ENCODE results near the gene GSPT1.

The GSPT1 gene

DNA sequence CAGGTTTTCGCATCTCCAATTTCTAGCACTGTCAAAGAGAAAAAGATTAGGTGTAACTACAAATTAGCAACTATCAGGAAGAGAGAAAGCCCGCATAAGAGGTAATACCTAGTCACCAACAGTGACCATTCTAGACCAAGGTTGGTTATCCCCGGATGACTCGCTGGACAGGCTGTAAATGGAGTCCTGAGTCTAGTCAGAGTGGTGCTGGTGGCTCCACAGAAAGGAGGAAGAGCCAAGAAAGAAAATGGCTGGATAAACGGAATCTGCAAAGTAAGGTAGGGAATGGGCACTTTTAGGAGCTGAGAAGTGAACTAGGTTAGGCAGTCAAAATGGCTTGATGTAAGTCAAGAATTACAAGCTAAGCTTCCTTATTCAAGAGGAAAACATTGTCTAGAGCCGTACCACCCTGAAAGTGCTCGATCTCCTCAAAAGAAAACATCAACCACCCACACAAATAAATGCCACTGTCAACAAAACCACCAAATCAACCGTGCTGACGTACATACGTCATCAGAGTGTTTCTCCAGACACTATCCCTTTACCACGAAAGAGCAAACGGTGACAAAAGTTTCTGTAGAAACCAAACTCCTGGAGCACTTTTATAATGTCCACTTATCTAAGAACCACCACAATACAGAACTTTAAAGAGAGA lies 2.2 kb downstream of the GSPT1 start:
- DNase-seq (ENCODE audit: low spot score) = peak; percentile 51

GRCh38 chr16:11909653-11910545 lies 5.9 kb downstream of the GSPT1 start:
- DNase-seq (ENCODE audit: low spot score) = no peak

DNA sequence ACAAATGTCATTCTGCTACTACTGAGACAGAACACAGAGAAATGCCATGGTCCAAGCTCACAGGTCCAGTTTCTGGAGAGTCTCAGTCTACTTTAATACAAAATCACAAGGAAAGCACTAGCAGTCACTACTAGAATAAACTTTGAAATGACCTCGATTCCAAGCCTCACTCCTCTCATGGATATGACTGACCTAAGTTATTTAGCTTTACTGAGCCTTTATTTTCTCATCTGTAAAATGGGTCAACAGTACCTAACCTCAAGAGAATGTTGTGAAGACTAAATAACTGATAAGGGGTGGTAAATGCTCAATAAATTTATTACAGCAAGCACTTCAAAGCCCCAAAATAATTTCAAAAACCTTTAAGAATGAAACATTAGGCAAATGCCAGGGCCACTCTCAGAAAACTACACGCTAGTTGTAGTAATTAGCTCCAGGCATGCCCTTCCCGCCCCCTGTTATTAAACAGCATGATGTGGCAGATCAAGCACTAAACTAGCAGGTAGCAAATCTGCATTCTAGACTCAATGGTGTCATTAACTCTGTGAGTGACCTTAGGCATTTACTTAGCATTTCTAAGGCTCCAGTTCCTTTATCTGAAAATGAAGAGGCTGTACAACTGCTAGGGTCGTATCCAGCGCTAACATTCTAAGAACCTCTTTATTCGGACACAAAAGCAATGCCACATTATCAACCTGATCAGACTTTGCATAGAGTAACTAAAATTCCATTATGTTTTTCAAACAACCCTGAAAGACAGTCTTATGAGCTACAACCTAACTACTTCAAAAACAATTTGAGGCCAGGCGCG lies 8.4 kb downstream of the GSPT1 start:
- no peak for DNase-seq (ENCODE audit: low spot score)

DNA sequence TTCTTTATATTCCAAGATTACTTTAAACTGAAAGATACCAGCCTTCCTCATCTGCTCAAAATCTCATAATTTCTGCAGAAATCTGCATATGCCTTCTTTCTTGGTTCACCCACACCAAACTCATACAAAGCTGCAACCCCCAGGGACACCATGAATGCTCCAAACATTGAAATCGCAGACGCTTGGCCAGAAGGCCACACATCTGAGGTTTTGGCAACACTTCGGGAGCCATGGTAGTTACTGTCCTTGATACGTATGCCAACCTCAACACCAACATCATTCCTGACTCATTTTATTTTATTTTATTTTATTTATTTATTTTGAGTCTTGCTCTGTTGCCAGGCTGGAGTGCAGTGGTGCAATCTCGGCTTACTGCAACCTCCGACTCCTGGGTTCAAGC lies 11.8 kb downstream of the GSPT1 start:
- DNase-seq (ENCODE audit: low spot score) = no peak

DNA sequence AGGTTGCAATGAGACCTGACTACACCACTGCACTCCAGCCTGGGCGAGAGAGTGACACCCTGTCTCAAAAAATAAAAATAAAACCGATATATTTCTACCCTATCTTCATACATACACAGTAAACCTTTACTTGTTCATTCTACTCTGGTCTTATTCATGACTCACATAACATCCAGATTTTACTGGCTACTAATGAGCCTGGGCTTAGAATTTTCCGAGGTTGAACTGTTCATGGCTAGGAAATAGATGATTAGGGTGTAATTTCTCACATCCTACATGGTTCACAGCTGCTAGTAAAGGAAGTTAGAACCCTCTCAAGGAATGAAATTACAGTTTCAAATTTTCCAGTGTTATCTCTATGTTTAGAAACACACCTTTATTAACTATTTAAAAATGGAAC lies 14.7 kb downstream of the GSPT1 start:
- peak; percentile 48 for DNase-seq (ENCODE audit: low spot score)

DNA sequence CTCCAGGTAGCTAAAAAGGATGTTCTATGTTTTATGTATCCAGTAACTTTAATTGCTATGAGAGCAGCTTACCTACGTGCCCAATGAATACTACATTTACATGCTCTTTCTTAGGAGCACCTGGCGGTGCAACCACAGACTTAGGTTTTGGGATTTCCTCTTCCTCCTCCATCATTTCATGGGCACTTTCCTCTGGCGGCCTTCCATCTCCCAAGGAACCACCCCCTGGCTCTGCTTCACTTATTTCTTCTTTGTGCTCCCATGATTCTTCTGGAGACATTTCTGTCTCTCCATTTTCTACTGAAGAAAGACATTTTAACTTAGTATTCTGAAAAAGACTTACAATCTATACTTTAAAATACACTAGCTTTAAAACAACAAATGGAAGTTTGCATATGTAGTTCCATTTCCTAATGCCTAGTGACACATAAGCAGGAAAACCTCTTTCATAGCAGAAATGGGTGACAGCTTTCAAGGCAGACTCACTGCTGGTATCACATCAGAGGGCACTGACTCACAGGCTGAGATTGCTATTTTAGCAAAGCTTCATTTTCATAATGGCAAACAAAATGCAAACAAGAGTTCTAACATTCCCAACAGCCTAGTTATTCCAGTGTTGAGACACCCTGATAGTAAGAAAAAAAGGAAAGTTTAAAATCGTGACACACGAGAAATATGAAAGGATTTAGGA lies 19.1 kb downstream of the GSPT1 start:
- DNase-seq (ENCODE audit: low spot score) = peak; percentile 81

DNA sequence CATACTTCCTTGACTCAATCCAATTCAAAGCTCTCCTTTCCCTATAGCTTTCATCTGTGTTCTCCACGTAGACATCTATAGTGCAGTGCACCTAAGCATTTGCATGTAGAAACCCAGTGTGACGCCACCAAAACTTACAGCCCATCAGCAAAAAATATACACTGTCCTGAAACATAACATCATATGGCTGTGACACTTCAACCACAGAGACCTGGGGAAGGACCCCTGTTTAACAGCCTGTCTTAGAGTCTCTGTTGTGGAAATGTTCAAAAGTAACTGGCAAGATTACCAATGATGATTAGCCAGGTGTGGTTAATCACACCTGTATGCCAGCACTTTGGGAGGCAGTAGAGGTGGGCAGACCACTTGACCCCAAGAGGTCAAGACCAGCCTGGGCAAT lies 22.2 kb downstream of the GSPT1 start:
- DNase-seq (ENCODE audit: low spot score) = no peak

DNA sequence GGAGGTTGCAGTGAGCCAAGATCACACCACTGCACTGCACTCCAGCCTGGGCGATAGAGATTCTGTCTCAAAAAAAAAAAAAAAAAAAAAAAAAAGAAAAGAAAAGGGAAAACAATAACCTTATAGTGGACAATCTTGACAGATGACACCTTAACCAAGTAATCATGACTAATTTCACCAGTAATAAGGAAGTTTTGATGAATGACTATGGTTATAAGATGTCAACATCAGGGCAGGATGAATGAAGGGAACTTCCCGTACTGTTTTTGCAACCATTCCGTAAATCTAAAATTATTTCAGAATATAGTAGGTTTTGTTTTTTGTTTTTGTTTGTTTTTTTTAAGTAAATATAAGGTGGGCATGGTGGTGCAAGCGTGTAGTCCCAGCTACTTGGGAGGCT lies 23.0 kb downstream of the GSPT1 start:
- no peak for DNase-seq (ENCODE audit: low spot score)

DNA sequence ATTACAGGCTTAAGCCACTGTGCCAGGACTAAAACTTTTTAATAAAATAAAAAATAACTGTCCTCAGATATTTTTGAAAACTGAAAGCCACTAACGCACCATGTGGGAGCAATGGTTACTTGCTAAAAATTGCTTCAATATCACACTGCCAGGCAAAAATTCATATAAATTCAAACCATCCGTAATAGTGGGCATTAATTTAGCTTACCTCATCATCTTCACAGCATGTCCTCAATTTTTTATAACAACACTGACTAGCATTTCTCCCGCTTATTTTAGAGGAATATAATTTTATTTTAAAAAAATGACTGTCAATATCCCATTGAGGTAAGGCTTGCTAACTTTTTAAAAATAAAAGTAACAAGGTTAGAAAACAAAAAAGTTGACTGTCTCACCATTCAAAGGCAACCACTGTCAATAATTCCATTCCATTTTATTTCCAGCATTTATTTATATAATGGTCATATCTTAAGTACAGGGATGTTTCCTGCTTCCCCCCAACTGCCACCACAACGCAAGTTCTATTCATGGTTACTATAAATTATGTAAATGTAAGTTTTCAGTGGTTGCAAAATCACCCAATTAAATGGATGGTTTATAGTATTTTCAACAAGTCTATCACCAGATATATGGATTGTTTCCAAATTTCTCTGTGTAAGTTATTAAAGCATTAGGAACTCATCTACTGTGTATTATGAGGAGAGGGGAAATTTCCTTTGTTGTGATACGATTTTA lies 25.4 kb downstream of the GSPT1 start:
- no peak for DNase-seq (ENCODE audit: low spot score)

- DNase-seq (ENCODE audit: low spot score) = no peak
Observed at GRCh38 chr16:11886881-11887280, 28.9 kb downstream of the GSPT1 start.

DNA sequence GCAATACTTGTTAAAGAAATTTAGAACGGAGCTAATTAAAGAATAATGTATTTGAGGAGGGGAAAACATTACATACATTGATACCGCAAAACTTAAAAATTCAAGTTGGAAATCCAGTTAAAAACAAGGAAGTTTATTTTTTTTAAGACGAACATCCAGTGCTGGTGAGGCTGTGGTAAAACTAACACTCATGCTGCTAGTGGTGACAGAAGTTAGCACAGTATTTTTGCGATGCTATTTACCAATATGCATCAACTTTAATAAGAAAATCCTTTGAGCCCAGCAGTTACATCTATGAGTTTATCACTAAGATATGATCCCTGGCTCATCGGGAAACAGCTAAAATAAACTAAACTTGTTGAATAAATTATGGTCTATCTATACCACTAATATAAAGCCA lies 31.7 kb downstream of the GSPT1 start:
- DNase-seq (ENCODE audit: low spot score) = no peak

GRCh38 chr16:11880007-11880406 lies 35.7 kb downstream of the GSPT1 start:
- no peak for DNase-seq (ENCODE audit: low spot score)

GRCh38 chr16:11877374-11877773 lies 38.4 kb downstream of the GSPT1 start:
- DNase-seq (ENCODE audit: low spot score) = no peak

GRCh38 chr16:11876306-11876705 lies 39.5 kb downstream of the GSPT1 start:
- no peak for DNase-seq (ENCODE audit: low spot score)

DNA sequence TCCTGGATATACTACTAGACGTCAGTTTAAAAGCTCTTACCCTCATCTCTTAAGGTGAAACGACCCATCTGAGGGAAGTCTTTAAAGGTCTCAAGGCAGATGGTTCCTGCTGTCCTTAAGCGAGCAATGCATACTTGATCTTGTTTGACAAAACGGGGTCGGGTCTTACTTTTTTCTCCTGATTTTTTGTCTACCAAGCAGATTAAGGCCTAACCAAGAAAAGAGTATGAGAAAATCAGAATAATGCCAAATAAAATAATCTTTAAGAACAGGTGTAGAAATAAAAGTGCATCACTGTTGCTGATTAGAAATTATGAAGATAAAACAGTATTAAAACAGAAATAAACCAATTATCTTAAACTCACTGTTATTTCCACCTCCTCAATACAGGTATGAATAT lies 40.0 kb downstream of the GSPT1 start:
- no peak for DNase-seq (ENCODE audit: low spot score)

DNA sequence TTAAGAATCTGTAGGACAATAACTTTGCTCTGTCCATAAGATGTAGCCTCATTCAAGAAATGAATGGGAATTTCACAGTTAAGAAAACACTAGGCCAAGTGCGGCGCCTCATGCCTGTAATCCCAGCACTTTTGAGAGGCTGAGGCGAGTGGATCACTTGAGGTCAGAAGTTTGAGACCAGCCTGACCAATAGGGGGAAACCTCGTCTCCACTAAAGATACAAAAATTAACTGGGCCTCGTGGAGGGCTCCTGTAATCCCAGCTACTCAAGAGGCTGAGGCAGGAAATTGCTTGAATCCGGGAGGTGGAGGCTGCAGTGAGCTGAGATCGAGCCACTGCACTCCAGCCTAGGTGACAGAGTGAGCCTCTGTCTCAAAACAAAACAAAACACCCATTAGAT lies 44.6 kb downstream of the GSPT1 start:
- no peak for DNase-seq (ENCODE audit: low spot score)

GRCh38 chr16:11870399-11870798 lies 45.4 kb downstream of the GSPT1 start:
- no peak for DNase-seq (ENCODE audit: low spot score)

GRCh38 chr16:11869353-11870228 lies 46.2 kb downstream of the GSPT1 start:
- DNase-seq (ENCODE audit: low spot score) = no peak

- DNase-seq (ENCODE audit: low spot score) = no peak
Observed at GRCh38 chr16:11868412-11868980, 47.3 kb downstream of the GSPT1 start.

GRCh38 chr16:11862489-11862888 lies 53.3 kb downstream of the GSPT1 start:
- DNase-seq (ENCODE audit: low spot score) = no peak

Measured in kidney capillary endothelial cell (primary cell).